Neural crest cell (in vitro differentiated cells): ENCODE measurements around the gene ZNF3. TPM values are rescaled to one million over a fixed set of nuclear protein-coding genes. Genes with fewer than 3 reads are reported as not detected.

Source experiments
- DNase-seq: peaks from one replicate; pipeline ENCODE4 v3.0.0; 2021; ENCODE audit warnings: low read depth, mixed read lengths, low spot score
- H3K27ac Mint-ChIP-seq: one replicate; pipeline ENCODE4 v1.8.0; 2021; ENCODE audit warnings: mild to moderate bottlenecking, mixed read lengths; ENCODE audit not compliant: unreplicated experiment
- H3K27me3 Mint-ChIP-seq: 2 replicates; pipeline ENCODE4 v1.8.0; 2021; ENCODE audit warnings: low read depth, mild to moderate bottlenecking, mixed read lengths
- H3K36me3 Mint-ChIP-seq: 2 replicates; pipeline ENCODE4 v1.8.0; 2021; ENCODE audit warnings: low read depth, mild to moderate bottlenecking, mixed read lengths
- H3K4me1 Mint-ChIP-seq: 2 replicates; pipeline ENCODE4 v1.8.0; 2021; ENCODE audit warnings: mixed read lengths
- H3K4me3 Mint-ChIP-seq: one replicate; pipeline ENCODE4 v1.8.0; 2021; ENCODE audit warnings: mild to moderate bottlenecking, mixed read lengths
- H3K9me3 Mint-ChIP-seq: 2 replicates; pipeline ENCODE4 v1.8.0; 2021; ENCODE audit warnings: mixed read lengths
- CTCF ChIP-seq: fragments of 200-600 bp; sonication (generic); conservative IDR thresholded peaks from 2 replicates; pipeline ENCODE4 v1.5.0; 2021; ENCODE audit warnings: antibody characterized with exemption, mild to moderate bottlenecking
- total RNA-seq: library from RNA; stranded (reverse); gene quantifications from 2 replicates; pipeline ENCODE4 v1.2.1, GENCODE V29; 2021

The ZNF3 gene
- total RNA-seq, 1 donor from 2014 or later = 67.1 TPM

- no peak overlapping the region for H3K27ac Mint-ChIP-seq
- TF ChIP-seq CTCF = no peak
- no peak for DNase-seq
- no peaks in the 10 kb centered on the region for H3K9me3 Mint-ChIP-seq
- H3K4me3 Mint-ChIP-seq = no peak overlapping the region
- no peaks in the 10 kb centered on the region for H3K27me3 Mint-ChIP-seq
- H3K4me1 Mint-ChIP-seq = no peaks in the 10 kb centered on the region
- H3K36me3 Mint-ChIP-seq = peaks cover 24% of the 10 kb centered on the region
Observed at GRCh38 chr7:100029596-100029995, 51.9 kb downstream of the ZNF3 start.

DNA sequence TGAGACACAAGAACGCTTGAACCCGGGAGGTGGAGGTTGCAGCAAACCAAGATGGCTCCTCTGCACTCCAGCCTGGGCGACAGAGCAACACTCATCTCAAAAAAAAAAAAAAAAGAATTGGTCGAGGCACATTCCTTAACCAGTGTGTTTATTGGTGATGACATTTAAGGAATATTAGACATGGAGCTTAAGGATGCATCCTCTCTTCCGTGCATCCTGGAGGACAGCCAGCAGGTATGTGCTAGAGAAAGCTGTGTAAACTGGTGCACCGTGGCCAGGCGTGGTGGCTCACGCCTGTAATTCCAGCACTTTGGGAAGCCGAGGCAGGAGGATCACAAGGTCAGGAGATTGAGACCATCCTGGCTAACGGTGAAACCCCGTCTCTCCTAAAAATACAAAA lies 54.3 kb downstream of the ZNF3 start:
- H3K27me3 Mint-ChIP-seq = no peaks in the 10 kb centered on the region
- H3K9me3 Mint-ChIP-seq = no peaks in the 10 kb centered on the region
- H3K4me1 Mint-ChIP-seq = no peaks in the 10 kb centered on the region
- no peak overlapping the region for H3K27ac Mint-ChIP-seq
- no peak overlapping the region for H3K4me3 Mint-ChIP-seq
- H3K36me3 Mint-ChIP-seq = peaks cover 20% of the 10 kb centered on the region
- no peak for DNase-seq
- no peak for TF ChIP-seq CTCF

DNA sequence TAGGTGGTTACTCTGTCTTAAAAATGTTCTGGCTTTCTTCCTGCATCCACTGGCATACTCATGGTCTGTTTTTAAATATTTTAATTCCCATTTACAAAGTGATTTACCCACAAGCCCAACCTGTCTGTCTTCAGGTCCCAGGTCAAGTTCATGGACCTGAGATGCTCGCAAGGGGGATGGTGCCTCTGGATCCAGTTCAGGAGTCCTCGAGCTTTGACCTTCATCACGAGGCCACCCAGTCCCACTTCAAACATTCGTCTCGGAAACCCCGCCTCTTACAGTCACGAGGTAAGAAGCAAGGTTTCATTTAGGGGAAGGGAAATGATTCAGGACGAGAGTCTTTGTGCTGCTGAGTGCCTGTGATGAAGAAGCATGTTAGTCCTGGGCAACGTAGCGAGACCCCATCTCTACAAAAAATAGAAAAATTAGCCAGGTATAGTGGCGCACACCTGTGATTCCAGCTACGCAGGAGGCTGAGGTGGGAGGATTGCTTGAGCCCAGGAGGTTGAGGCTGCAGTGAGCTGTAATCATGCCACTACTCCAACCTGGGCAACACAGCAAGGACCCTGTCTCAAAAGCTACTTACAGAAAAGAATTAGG lies 57.4 kb downstream of the ZNF3 start:
- no peak for DNase-seq
- no peak for TF ChIP-seq CTCF
- no peak overlapping the region for H3K27ac Mint-ChIP-seq
- H3K27me3 Mint-ChIP-seq = no peaks in the 10 kb centered on the region
- no peak overlapping the region for H3K4me3 Mint-ChIP-seq
- H3K36me3 Mint-ChIP-seq = peaks cover 9% of the 10 kb centered on the region
- H3K4me1 Mint-ChIP-seq = peaks cover 6% of the 10 kb centered on the region
- H3K9me3 Mint-ChIP-seq = no peaks in the 10 kb centered on the region

DNA sequence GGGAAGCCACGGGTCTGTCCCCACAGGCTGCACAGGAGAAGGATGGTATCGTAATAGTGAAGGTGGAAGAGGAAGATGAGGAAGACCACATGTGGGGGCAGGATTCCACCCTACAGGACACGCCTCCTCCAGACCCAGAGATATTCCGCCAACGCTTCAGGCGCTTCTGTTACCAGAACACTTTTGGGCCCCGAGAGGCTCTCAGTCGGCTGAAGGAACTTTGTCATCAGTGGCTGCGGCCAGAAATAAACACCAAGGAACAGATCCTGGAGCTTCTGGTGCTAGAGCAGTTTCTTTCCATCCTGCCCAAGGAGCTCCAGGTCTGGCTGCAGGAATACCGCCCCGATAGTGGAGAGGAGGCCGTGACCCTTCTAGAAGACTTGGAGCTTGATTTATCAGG lies 58.0 kb downstream of the ZNF3 start:
- Mint-ChIP-seq H3K36me3 (peaks cover 9% of the 10 kb centered on the region), H3K4me1 (peaks cover 12% of the 10 kb centered on the region), H3K27ac (no peak overlapping the region), H3K9me3 (no peaks in the 10 kb centered on the region), H3K4me3 (no peak overlapping the region), H3K27me3 (no peaks in the 10 kb centered on the region)
- TF ChIP-seq CTCF = no peak
- DNase-seq = no peak

GRCh38 chr7:100022621-100023020 lies 58.9 kb downstream of the ZNF3 start:
- H3K9me3 Mint-ChIP-seq = no peaks in the 10 kb centered on the region
- no peak overlapping the region for H3K4me3 Mint-ChIP-seq
- H3K4me1 Mint-ChIP-seq = peaks cover 19% of the 10 kb centered on the region
- H3K27ac Mint-ChIP-seq = no peak overlapping the region
- H3K27me3 Mint-ChIP-seq = no peaks in the 10 kb centered on the region
- DNase-seq = no peak
- peaks cover 7% of the 10 kb centered on the region for H3K36me3 Mint-ChIP-seq
- no peak for TF ChIP-seq CTCF
